Measurements from ENCODE around the gene ENTPD3.

The ENTPD3 gene

GRCh38 chr3:40468018-40468417, 81.0 kb downstream of the ENTPD3 start:
- Histone ChIP-seq H3K27me3 (ENCODE audit: control insufficient read depth, insufficient read depth, low read length) (no peaks in the 10 kb centered on the region), H3K4me3 (ENCODE audit: low read length) (no peak overlapping the region), H3K36me3 (ENCODE audit: control insufficient read depth, insufficient read depth, low read length) (no peaks in the 10 kb centered on the region), H3K27ac (ENCODE audit: low read depth, low read length) (no peak overlapping the region), H3K4me1 (ENCODE audit: control insufficient read depth, insufficient read depth, low read length) (no peaks in the 10 kb centered on the region), H3K9ac (ENCODE audit: low read length) (no peak overlapping the region)

GRCh38 chr3:40470701-40471100, 83.7 kb downstream of the ENTPD3 start:
- no peak overlapping the region for H3K9ac ChIP-seq (ENCODE audit: low read length)
- H3K27ac ChIP-seq (ENCODE audit: low read depth, low read length) = no peak overlapping the region
- H3K4me3 ChIP-seq (ENCODE audit: low read length) = no peak overlapping the region
- H3K4me1 ChIP-seq (ENCODE audit: control insufficient read depth, insufficient read depth, low read length) = no peaks in the 10 kb centered on the region
- no peaks in the 10 kb centered on the region for H3K36me3 ChIP-seq (ENCODE audit: control insufficient read depth, insufficient read depth, low read length)
- no peaks in the 10 kb centered on the region for H3K27me3 ChIP-seq (ENCODE audit: control insufficient read depth, insufficient read depth, low read length)

GRCh38 chr3:40476478-40477470, 89.8 kb downstream of the ENTPD3 start, which contains the start of gene ZNF619:
Gene ZNF619, plus strand, starts transcription at chr3:40477122. Its CDS starts 858 bp downstream, at chr3:40477980.
- peak within 1 kb of the TSS; percentile 38 for H3K27ac ChIP-seq (ENCODE audit: low read depth, low read length)
- peaks cover 5% of the 10 kb centered on the region for H3K4me1 ChIP-seq (ENCODE audit: control insufficient read depth, insufficient read depth, low read length)
- peak within 1 kb of the TSS; percentile 19 for H3K9ac ChIP-seq (ENCODE audit: low read length)
- peak within 1 kb of the TSS; percentile 97 for H3K4me3 ChIP-seq (ENCODE audit: low read length)
- H3K36me3 ChIP-seq (ENCODE audit: control insufficient read depth, insufficient read depth, low read length) = peaks cover 7% of the 10 kb centered on the region
- no peaks in the 10 kb centered on the region for H3K27me3 ChIP-seq (ENCODE audit: control insufficient read depth, insufficient read depth, low read length)

GRCh38 chr3:40477666-40478065, 90.7 kb downstream of the ENTPD3 start:
- H3K9ac ChIP-seq (ENCODE audit: low read length) = peak overlapping the region; percentile 19
- peaks cover 5% of the 10 kb centered on the region for H3K4me1 ChIP-seq (ENCODE audit: control insufficient read depth, insufficient read depth, low read length)
- no peak overlapping the region for H3K27ac ChIP-seq (ENCODE audit: low read depth, low read length)
- H3K4me3 ChIP-seq (ENCODE audit: low read length) = peak overlapping the region; percentile 97
- peaks cover 8% of the 10 kb centered on the region for H3K36me3 ChIP-seq (ENCODE audit: control insufficient read depth, insufficient read depth, low read length)
- H3K27me3 ChIP-seq (ENCODE audit: control insufficient read depth, insufficient read depth, low read length) = no peaks in the 10 kb centered on the region
